ENCODE data around the gene OR56A1. TPM values are rescaled to one million over a fixed set of nuclear protein-coding genes. Genes with fewer than 3 reads are reported as not detected.

OR56A1 gene
- total and polyA plus RNA-seq, 2 of the 4 experiments (the other 2 are of a cell fraction): not detected

GRCh38 chr11:5989203-5989602, 41.4 kb downstream of the OR56A1 start:
- intact Hi-C loops (cut with micrococcal nuclease) (no loop called here), in situ Hi-C loops (cut with MboI; ENCODE audit: low sequenced_read_pairs) (no loop called here), dilution Hi-C loops (cut with HindIII; ENCODE audit: low sequenced_read_pairs, unreplicated experiment) (no loop called here)
- ATAC-seq (ENCODE audit: low read depth) (no peak), DNase-seq (no peak)
- no CpG with 5 or more reads among the region's 4 CpGs for WGBS, 2 experiments (ENCODE audit: extremely low coverage in 2 of 2, insufficient read length in 1 of 2)
- Histone ChIP-seq H2AK9ac (replicated peaks; ENCODE audit: low read depth, low read length, poor library complexity) (no peak overlapping the region), H3K79me1 (ENCODE audit: low read depth in 1 of 2, low read length in 2 of 2) (no peaks in the 10 kb centered on the region), H3K4me1 (ENCODE audit: control insufficient read depth, insufficient read depth, low read length) (no peaks in the 10 kb centered on the region), H3K27me3 (ENCODE audit: control insufficient read depth, insufficient read depth, low read length) (no peaks in the 10 kb centered on the region), H3K18ac (ENCODE audit: low read depth, low read length) (no peak overlapping the region), H3K4me3 (ENCODE audit: insufficient read depth, low read depth, low read length) (no peak overlapping the region), H3K36me3 (ENCODE audit: control insufficient read depth, insufficient read depth, low read length) (no peaks in the 10 kb centered on the region), H3K9me1 (ENCODE audit: insufficient read depth, low read length) (no peaks in the 10 kb centered on the region), H2BK15ac (ENCODE audit: low read depth, low read length) (no peak overlapping the region), H3K9ac (ENCODE audit: low read depth, low read length) (no peak overlapping the region), H3K4ac (ENCODE audit: low read depth, low read length) (no peak overlapping the region), H3K14ac (replicated peaks; ENCODE audit: low read depth, low read length) (no peak overlapping the region), H3K9me3 (ENCODE audit: control insufficient read depth, insufficient read depth, low read length) (peaks cover 8% of the 10 kb centered on the region), H4K91ac (ENCODE audit: insufficient read depth, low read depth, low read length) (no peak overlapping the region), H3K27ac (ENCODE audit: insufficient read depth, low read length) (no peak overlapping the region), H4K8ac (ENCODE audit: low read depth in 2 of 2, low read length in 2 of 2) (no peak overlapping the region), H2AK5ac (ENCODE audit: low read depth, low read length) (no peak overlapping the region), H3K23ac (ENCODE audit: low read depth, low read length) (no peak overlapping the region), H2BK5ac (ENCODE audit: low read depth, low read length, poor library complexity, severe bottlenecking) (no peak overlapping the region), H4K5ac (ENCODE audit: low read depth, low read length) (no peak overlapping the region), H4K20me1 (ENCODE audit: insufficient read depth, low read length) (no peaks in the 10 kb centered on the region), H3K56ac (ENCODE audit: extremely low read depth, insufficient read depth, low read length) (no peak overlapping the region), H2BK120ac (ENCODE audit: low read depth, low read length) (no peak overlapping the region), H2AFZ (replicated peaks; ENCODE audit: low read length, poor library complexity) (no peak overlapping the region), H3K4me2 (ENCODE audit: low read depth, low read length) (no peak overlapping the region), H2BK20ac (ENCODE audit: low read depth, low read length) (no peak overlapping the region)
- POLR2A ChIA-PET (ENCODE audit: unreplicated experiment): no interaction called here
- TF ChIP-seq MAZ (IDR thresholded peaks at IDR 0.05; ENCODE audit: borderline replicate concordance, low read depth, low read length): no peak
- TF ChIP-seq RFX5 (IDR thresholded peaks at IDR 0.05; ENCODE audit: low read depth, low read length): no peak
- no peak for TF ChIP-seq CHD1 (IDR thresholded peaks at IDR 0.05; ENCODE audit: low read depth, low read length)
- no peak for TF ChIP-seq NFE2L2 (IDR thresholded peaks at IDR 0.05; ENCODE audit: low read depth, low read length)
- no peak for TF ChIP-seq RCOR1 (IDR thresholded peaks at IDR 0.05; ENCODE audit: insufficient replicate concordance, low read length)
- no peak for TF ChIP-seq MXI1 (IDR thresholded peaks at IDR 0.05; ENCODE audit: borderline replicate concordance, low read depth, low read length)
- TF ChIP-seq POLR2A (IDR thresholded peaks at IDR 0.05; ENCODE audit: low read depth, low read length): no peak
- no peak for TF ChIP-seq CTCF (conservative IDR thresholded peaks at IDR 0.05; ENCODE audit: low read depth, low read length)
- TF ChIP-seq CEBPB (IDR thresholded peaks at IDR 0.05; ENCODE audit: low read depth, low read length): no peak
- TF ChIP-seq BHLHE40 (IDR thresholded peaks at IDR 0.05; ENCODE audit: low read depth, low read length): no peak
- TF ChIP-seq MAFK (IDR thresholded peaks at IDR 0.05; ENCODE audit: low read depth, low read length): no peak
- no peak for TF ChIP-seq FOS (IDR thresholded peaks at IDR 0.05; ENCODE audit: low read depth, low read length)
- no peak for TF ChIP-seq USF2 (IDR thresholded peaks at IDR 0.05; ENCODE audit: low read depth, low read length)
- no peak for TF ChIP-seq RAD21 (IDR thresholded peaks at IDR 0.05; ENCODE audit: low read length)
- CTCF ChIA-PET: no interaction called here
- no TSS peak for BruUV-seq (replicated peaks)

Data from IMR-90 (cell line).